AG04450 (cell line): Measurements from ENCODE around the gene KCNH4. TPM values are rescaled to one million over a fixed set of nuclear protein-coding genes. Genes with fewer than 3 reads are reported as not detected.
A peak's percentile ranks its signal among the peaks of the same experiment; 100 is the strongest.
"Not testable (repeated sequence)": the region's sequence is repeated elsewhere in the genome, so short reads cannot be mapped to it uniquely, and the experiment has no call there.

Experiments used
- CTCF ChIA-PET: fragments of 300-600, 350-600 bp; formaldehyde crosslinking; extraction: SDS; loops from one replicate; lab custom pipeline; 2022; ENCODE audit warnings: antibody characterized with exemption, inconsistent platforms; lab: Charles Lee
- POLR2A ChIA-PET: fragments of 350-600 bp; formaldehyde crosslinking; extraction: SDS; loops from one replicate; lab custom pipeline; 2021; ENCODE audit warnings: antibody characterized with exemption, inconsistent platforms; lab: Yijun Ruan, JAX
- DNase-seq: peaks from one replicate; pipeline ENCODE4 v3.0.0-alpha.2; 2011; ENCODE audit warnings: low read depth, low spot score
- H3K27ac ChIP-seq: one replicate; pipeline ENCODE4 v1.5.1; 2012; ENCODE audit warnings: low read depth, low read length, control low read depth
- H3K27me3 ChIP-seq: one replicate; pipeline ENCODE4 v1.6.0; 2012; ENCODE audit warnings: low read length; ENCODE audit not compliant: control insufficient read depth, insufficient read depth
- H3K4me3 ChIP-seq: 2 replicates; pipeline ENCODE4 v1.5.1; 2011; ENCODE audit warnings: mild to moderate bottlenecking, low read depth, low read length, control low read depth
- H3K9me3 ChIP-seq: 2 replicates; pipeline ENCODE4 v1.5.1; 2012; ENCODE audit warnings: low read length; ENCODE audit not compliant: control insufficient read depth, insufficient read depth
- CTCF ChIP-seq: IDR thresholded peaks from 2 replicates; pipeline ENCODE4 v1.5.1; 2011; ENCODE audit warnings: low read depth, low read length, control low read depth, inconsistent platforms
- polyA plus RNA-seq: library from polyadenylated mRNA; depleted of rRNA; stranded (reverse); fragments of >200 nt; gene quantifications from 2 replicates; pipeline ENCODE4 v1.2.3, GENCODE V29; 2011

Gene KCNH4
- polyA plus RNA-seq, 1 experiment: 0.01 TPM

DNA sequence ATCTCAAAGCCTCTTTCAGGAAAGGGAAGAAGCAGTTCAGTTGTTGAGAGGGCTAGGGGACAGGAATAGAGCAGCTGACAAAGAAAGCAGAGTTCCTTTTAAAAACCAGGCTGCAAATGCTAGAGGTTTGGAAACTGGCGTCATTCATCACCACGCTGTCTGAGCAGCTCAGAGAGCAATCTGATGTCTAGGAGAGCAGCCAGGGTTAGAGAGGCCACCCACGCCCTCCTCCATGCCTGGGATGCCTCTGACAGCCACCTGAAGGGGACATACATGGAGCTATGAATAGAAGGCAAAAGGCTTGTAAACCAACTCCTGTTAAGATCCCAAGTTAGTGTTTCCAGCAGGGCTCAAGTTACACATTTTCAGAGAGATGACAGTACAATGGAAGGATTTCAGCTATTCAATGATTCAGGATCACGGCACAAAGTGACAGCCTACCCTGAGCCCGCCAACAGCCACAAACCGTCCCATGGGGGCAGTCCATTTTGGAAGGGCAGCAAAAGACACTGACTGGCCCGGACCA is 38.5 kb downstream of the KCNH4 start:
- no peak for DNase-seq
- TF ChIP-seq CTCF: no peak
- Histone ChIP-seq H3K27ac (peak overlapping the region; percentile 53), H3K4me3 (no peak overlapping the region), H3K9me3 (no peaks in the 10 kb centered on the region), H3K27me3 (no peaks in the 10 kb centered on the region)
- ChIA-PET CTCF (interaction anchor here (0.9 to 2.4 kb wide), 2 partner anchors 11 to 385 kb away, joined by 3 to 5 read pairs; no protein-coding TSS in a partner anchor), POLR2A (interaction anchor here (0.6 to 1.5 kb wide), 2 partner anchors 11 to 46 kb away, joined by 3 to 9 read pairs; no protein-coding TSS in a partner anchor)

- DNase-seq: no peak
- ChIA-PET POLR2A (no interaction called here), CTCF (no interaction called here)
- H3K9me3 ChIP-seq: no peaks in the 10 kb centered on the region
- TF ChIP-seq CTCF: no peak
- H3K27me3 ChIP-seq: no peaks in the 10 kb centered on the region
- H3K27ac ChIP-seq: no peak overlapping the region
- H3K4me3 ChIP-seq: no peak overlapping the region
Measured at GRCh38 chr17:42141382-42141781, 39.6 kb downstream of the KCNH4 start.

- H3K27ac ChIP-seq, H3K9me3 ChIP-seq, H3K4me3 ChIP-seq, DNase-seq, H3K27me3 ChIP-seq, CTCF ChIA-PET: not testable (repeated sequence)
- POLR2A ChIA-PET: interaction anchor here (0.5 to 0.6 kb wide), 2 partner anchors 9 to 764 kb away, joined by 5 to 9 read pairs; no protein-coding TSS in a partner anchor
Measured at GRCh38 chr17:42140690-42141089, 40.3 kb downstream of the KCNH4 start.

- ChIA-PET POLR2A (no interaction called here), CTCF (interaction anchor here (0.6 kb wide), 2 partner anchors 13 to 751 kb away, joined by 3 read pairs; no protein-coding TSS in a partner anchor)
- Histone ChIP-seq H3K4me3 (no peak overlapping the region), H3K27me3 (no peaks in the 10 kb centered on the region), H3K9me3 (no peaks in the 10 kb centered on the region), H3K27ac (no peak overlapping the region)
- DNase-seq: no peak
- TF ChIP-seq CTCF: no peak
Measured at GRCh38 chr17:42138749-42139492, 42.0 kb downstream of the KCNH4 start.

- DNase-seq: no peak
- no peak for TF ChIP-seq CTCF
- ChIA-PET POLR2A (interaction anchor here (0.6 kb wide), 2 partner anchors 16 to 136 kb away, joined by 3 to 4 read pairs; no protein-coding TSS in a partner anchor), CTCF (interaction anchor here (0.5 to 1.4 kb wide), 2 partner anchors 47 to 111 kb away, joined by 3 read pairs; no protein-coding TSS in a partner anchor)
- Histone ChIP-seq H3K27me3 (no peaks in the 10 kb centered on the region), H3K4me3 (no peak overlapping the region), H3K9me3 (no peaks in the 10 kb centered on the region), H3K27ac (no peak overlapping the region)
Measured at GRCh38 chr17:42136654-42137051, 44.3 kb downstream of the KCNH4 start.
